ENCODE results near the gene GPR183.
"Not testable (repeated sequence)": the region's sequence is repeated elsewhere in the genome, so short reads cannot be mapped to it uniquely, and the experiment has no call there.

Gene GPR183

DNA sequence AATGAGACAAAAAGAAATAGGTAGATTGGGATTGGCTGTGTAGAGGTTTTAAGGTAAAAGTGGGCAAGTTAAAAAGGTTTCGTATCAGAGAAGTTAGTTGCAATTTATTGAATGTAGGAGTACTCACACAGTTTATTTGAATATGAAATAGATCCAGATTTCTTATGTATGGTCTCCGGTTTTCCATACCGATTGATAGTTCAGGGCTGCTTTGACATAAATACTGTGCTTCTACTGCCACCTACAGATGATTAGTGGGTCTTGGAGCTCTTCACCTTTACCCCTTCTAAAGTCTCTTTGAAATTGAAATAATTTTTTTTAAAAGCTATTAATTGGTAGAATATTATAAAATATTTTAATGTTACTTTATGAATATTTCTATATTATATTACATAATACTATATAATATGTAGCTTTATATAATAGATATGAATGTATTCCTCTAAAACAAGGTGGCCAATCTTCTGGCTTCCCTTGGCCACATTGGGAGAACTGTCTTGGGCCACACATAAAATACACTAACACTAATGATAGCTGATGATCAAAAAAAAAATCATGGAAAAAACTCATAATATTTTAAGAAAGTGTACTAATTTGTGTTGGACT, 41.3 kb downstream of the GPR183 start:
- DNase-seq, result peak in 1 of 2 experiments; percentile 37

GRCh38 chr13:99265162-99265800, 41.9 kb downstream of the GPR183 start:
- DNase-seq, result no peak

- DNase-seq, result no peak
Observed at GRCh38 chr13:99264051-99264450, 43.1 kb downstream of the GPR183 start.

DNA sequence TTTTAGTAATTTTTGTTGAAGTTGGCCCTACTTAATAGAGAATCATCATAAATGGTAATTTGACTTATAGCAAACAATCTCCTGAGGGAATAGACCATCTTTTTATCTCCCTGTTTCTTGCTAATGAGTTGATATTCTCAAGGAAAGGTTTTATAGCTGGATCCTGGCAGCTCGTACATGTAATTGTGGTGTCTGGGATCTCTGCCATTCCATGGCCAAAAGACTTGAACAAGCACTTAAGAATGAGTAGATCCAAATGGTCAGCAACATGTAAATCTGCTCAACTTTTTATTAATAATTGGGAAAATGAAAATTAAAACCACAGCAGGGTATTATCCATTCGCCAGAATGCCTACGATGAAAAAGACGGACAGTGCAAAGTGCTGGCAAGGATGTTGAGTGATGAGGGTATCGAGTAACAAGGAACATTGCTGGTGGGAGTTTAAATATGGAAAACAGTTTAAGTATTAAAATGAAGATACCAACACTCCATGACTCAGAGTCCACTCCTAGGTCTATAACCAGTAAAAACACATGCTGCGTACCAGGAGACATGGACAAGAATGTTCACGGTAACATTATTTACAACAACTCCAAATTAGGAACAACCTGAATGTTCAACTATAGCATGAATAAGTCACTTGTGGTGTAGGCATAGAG, 43.9 kb downstream of the GPR183 start:
- DNase-seq, result no peak

DNA sequence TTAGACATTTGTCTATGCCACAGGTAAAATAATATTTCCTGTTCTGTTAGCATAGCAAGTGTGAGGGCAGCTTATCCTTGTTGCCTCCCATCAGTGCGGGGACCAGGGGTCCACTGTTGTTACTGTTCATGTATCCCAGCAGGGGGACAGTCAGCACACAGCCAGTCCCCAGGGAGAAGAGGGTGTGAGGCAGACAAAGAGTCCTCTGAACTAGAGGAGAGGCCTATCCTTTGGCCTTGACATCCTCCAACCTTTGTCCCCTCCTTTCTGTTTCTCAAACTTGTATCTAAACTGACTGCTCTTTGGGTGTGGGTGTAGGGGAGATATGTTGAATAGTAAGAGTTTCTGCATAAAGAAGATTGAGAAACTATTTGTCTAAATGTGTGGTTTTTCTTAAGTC, 46.1 kb downstream of the GPR183 start:
- peak in 1 of 2 experiments; percentile 51 for DNase-seq

GRCh38 chr13:99260216-99260615, 47.0 kb downstream of the GPR183 start:
- DNase-seq, result no peak

DNA sequence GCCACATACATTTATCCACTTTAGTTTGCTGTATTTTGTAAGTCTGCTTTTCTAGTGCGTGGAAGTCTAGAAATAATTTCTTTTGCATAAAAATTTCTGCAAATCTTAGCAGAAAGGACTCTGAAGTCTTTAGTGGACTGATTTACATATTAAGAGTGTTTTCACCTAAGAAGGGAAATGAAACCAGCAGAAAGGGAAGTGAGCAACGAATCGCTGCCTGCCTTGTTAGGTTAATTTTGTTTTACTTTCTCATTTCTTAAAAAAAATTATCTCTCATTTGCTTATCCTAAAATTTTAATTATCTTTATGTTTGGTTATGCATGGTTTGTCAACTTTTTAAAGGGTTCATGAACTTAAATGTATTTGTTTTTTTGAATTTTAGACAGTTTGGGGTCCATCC, 48.3 kb downstream of the GPR183 start:
- DNase-seq, result no peak

GRCh38 chr13:99258210-99258860, 48.9 kb downstream of the GPR183 start, which contains the start of gene GPR18:
Gene GPR18 (minus strand): TSS chr13:99258379. CDS start chr13:99255872, 2,507 bp downstream.
- DNase-seq, result no peak

DNA sequence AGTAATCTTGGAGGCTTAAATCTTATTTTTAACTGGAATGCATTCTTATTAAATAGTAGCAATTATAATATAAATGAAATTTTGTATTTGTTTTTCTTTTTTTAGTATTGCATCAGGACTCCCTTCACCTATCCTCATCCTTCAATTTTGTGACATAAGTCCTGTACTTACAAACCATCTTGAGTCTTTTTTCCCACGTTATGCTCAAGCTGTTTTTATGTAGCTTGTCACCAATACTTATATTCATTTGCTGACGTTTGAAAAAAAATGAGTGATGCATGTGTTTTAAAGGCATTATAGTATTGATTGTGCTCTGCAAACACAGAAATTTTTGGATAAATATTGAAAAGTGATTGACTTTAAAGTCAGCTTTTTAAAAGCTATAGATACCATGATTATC, 49.9 kb downstream of the GPR183 start:
- no peak for DNase-seq

GRCh38 chr13:99256709-99257108, 50.5 kb downstream of the GPR183 start:
- DNase-seq, result no peak

- peak in 1 of 2 experiments; percentile 59 for DNase-seq
Observed at GRCh38 chr13:99256283-99256682, 50.9 kb downstream of the GPR183 start.

GRCh38 chr13:99255271-99255670, 51.9 kb downstream of the GPR183 start:
- peak in 1 of 2 experiments; percentile 80 for DNase-seq

DNA sequence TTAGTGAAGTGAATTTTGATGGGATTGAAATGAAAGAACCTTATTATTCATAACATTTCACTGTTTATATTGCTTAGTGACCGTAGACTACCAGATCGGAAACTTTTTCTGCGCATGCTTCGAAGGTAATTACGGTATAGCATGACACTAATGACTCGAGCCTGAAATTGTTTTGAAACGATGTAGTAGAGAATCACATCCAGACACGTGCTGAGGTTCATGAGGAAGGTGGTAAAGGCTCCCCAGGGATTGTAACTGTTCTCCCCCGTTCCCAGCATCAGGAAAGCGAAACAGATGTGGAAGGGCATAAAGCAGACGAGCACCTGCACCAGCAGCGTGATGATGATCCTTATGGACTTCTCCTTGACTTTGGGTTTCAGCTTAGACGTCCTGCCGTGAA, 52.4 kb downstream of the GPR183 start:
- DNase-seq, result peak in 1 of 2 experiments; percentile 86

DNA sequence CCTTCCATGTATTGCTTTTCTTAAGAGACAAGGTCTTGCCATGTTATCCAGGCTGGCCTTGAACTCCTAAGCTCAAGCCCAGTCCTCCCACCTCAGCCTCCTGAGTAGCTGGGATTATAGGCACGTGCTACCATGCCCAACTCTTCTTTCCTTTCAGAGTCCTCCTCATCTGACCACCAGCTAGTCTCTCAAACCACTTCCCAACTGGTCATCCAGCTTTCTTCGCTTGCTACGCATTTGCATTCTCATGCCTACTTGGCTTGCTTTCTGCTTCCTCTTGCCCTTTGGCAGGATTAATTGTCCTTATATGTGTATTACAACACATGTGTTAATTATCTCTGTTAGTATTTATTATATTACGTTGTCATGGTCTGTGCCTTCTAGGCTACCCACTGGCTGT, 55.3 kb downstream of the GPR183 start:
- DNase-seq, result no peak

DNA sequence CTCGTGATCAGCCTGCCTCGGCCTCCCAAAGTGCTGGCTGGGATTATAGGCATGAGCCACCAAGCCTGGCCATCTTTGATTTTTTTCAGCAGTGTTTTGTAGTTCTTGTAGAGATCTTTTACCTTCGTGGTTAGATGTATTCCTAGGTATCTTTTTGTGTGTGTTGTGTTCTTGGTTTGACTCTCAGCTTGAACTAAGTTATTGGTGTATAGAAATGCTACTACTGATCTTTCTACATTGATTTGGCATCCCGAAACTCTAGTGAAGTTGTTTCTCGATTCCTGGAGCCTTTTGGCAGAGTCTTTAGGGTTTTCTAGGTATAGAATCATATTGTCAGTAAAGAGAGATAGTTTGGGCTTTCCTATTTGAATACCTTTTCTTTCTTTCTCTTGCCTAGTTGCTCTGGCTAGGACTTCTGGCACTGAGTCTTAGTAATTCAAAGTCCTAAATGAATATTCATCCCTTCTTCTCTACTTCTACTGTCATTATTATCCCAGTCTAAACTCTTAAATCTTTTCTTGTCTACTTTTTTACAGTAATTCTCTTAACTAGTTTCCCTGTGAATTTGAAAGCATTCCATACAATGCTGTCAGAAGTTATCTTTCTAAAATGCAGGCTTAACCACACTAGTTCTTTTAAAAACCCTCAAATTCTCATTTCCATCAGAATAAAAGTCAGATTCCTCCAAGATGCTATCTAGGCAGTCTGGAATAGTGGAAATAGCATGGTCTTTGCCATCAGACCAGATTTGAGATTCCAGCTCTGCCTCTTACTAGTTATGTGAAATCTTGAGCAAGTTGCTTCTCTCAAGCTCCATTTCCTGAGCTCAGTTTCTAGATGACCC, 56.0 kb downstream of the GPR183 start:
- no peak for DNase-seq

DNA sequence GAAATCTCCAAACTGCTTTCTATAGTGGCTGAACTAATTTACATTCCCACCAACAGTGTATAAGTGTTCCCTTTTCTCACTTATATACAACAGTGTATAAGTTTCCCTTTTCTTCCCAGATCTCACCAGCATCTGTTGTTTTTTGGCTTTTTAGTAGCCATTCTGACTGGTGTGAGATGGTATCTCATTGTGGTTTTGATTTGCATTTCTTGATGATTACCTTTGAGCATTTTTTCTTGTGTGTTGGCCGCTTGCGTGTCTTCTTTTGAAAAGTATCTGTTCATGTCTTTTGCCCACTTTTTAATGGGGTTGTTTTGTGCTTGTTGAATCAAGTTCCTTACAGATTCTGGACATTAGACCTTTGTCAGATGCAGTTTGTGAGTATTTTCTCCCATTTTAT, 57.6 kb downstream of the GPR183 start:
- DNase-seq, result not testable (repeated sequence)

GRCh38 chr13:99249178-99249577, 58.0 kb downstream of the GPR183 start:
- not testable (repeated sequence) for DNase-seq

GRCh38 chr13:99246100-99246499, 61.1 kb downstream of the GPR183 start:
- no peak for DNase-seq

All from NCI-H1930 (cell line).